ENCODE measurements around the gene GAS7.

Gene GAS7

GRCh38 chr17:10055262-10055975 lies 143.0 kb downstream of the GAS7 start:
- no peaks in the 10 kb centered on the region for H3K27me3 ChIP-seq (ENCODE audit: control insufficient read depth, insufficient read depth, low read length, poor library complexity, severe bottlenecking)
- no peaks in the 10 kb centered on the region for H3K4me1 ChIP-seq (ENCODE audit: control insufficient read depth, insufficient read depth, low read length)
- H3K27ac ChIP-seq (ENCODE audit: insufficient read depth, low read depth, low read length, poor library complexity, severe bottlenecking) = no peak overlapping the region
- 94 to 95% methylated on average over 13 of the region's 13 CpGs for WGBS, 2 experiments
- no peak overlapping the region for H3K4me3 ChIP-seq (ENCODE audit: insufficient read depth, low read depth, low read length)
- no peaks in the 10 kb centered on the region for H3K36me3 ChIP-seq (ENCODE audit: control insufficient read depth, insufficient read depth, low read length)
- H3K9me3 ChIP-seq (ENCODE audit: control insufficient read depth, low read length) = no peaks in the 10 kb centered on the region

DNA sequence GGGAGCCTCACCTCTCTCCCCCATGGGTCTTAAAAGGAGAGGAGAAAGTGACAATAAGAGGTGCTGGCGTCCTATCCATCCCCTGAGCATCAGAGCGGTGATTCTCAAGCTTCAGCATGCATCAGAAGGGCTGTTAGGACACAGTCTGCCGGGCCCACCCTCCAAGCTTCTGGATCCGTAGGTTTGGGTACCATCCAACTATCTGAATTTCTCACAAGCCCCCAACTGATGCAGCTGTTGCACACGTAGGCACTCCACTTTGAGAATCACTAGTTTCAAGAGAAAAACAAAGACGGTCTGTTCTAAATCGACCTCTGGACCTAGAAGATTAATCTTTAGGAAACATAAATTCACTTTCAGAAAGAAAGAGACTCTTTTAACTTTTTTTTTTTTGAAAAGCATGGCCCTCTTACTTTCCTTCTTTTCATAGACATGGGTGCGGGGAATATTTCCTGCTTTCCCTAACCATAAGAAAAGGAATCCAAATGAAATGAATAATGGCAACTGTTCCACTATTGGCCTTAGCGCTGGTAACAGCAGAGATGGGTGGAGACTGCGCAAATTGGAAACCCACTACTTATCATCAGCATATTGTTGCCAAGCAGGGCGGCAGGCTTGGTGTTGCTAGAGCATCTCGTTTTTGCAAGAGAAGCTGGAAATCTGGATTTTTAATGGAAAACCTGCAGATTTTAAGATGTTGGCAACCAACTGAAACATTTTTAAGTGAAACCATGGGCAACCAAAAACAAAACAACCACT lies 144.4 kb downstream of the GAS7 start:
- no peak overlapping the region for H3K27ac ChIP-seq (ENCODE audit: insufficient read depth, low read depth, low read length, poor library complexity, severe bottlenecking)
- WGBS, 2 experiments = 94 to 95% methylated on average over 12 of the region's 12 CpGs
- H3K27me3 ChIP-seq (ENCODE audit: control insufficient read depth, insufficient read depth, low read length, poor library complexity, severe bottlenecking) = no peaks in the 10 kb centered on the region
- no peaks in the 10 kb centered on the region for H3K36me3 ChIP-seq (ENCODE audit: control insufficient read depth, insufficient read depth, low read length)
- H3K4me1 ChIP-seq (ENCODE audit: control insufficient read depth, insufficient read depth, low read length) = peaks cover 1% of the 10 kb centered on the region
- H3K9me3 ChIP-seq (ENCODE audit: control insufficient read depth, low read length) = no peaks in the 10 kb centered on the region
- H3K4me3 ChIP-seq (ENCODE audit: insufficient read depth, low read depth, low read length) = no peak overlapping the region

DNA sequence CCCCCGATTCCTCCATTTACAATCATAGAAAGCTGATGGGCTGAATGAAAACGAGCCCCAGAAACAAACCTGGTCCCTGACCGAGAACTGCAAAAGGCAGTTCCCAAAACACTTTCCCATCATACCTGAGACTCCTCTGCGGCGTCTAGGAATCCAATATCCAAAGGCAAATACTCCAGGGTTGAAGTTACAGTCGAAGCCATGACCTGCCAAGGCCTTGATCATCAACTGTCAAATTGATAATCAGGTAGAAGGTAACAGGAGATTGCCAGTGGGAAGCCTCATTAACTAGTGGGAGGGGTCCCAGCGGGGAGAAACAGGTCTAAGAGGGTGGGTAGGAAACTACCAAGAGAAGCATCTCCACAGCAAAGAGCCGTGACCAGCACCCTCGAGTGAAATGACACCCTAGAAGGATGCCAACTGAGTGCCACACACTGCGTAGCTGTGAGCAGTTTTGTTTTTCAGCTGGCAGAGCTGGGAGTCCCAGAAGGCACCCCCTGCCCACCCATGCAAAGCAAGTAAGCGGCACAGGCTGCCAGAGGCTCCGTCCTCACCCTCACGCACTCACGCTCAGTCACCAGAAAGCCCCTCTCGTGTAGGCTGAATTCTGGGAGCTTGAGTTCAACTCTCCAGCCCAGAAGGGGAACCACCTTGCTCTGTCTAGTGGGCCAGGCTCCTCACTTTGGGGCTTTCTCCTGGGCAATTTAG lies 146.1 kb downstream of the GAS7 start:
- Histone ChIP-seq H3K4me3 (ENCODE audit: insufficient read depth, low read depth, low read length) (no peak overlapping the region), H3K27me3 (ENCODE audit: control insufficient read depth, insufficient read depth, low read length, poor library complexity, severe bottlenecking) (no peaks in the 10 kb centered on the region), H3K9me3 (ENCODE audit: control insufficient read depth, low read length) (no peaks in the 10 kb centered on the region), H3K4me1 (ENCODE audit: control insufficient read depth, insufficient read depth, low read length) (peaks cover 3% of the 10 kb centered on the region), H3K27ac (ENCODE audit: insufficient read depth, low read depth, low read length, poor library complexity, severe bottlenecking) (no peak overlapping the region), H3K36me3 (ENCODE audit: control insufficient read depth, insufficient read depth, low read length) (no peaks in the 10 kb centered on the region)
- 92 to 93% methylated on average over 15 of the region's 15 CpGs for WGBS, 2 experiments

DNA sequence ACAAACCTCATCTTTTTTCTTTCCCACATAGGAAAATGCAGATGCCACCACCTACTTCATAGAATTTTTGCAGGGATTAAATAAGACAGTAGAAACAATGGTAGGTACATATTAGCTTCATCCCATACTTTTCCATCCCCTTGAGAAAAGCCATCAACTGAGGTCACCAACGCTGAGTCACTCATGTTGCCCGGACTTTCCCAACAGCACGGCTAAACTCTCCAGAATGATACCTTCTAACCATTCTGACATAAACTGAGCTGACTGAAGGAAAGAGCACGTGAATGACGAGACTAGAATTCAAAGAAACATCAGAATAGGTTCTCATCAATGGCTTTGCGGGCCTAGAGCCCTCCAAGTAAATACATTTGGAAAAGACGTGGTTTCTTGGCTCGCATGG lies 147.3 kb downstream of the GAS7 start:
- WGBS, 2 experiments = 95 to 96% methylated on average over 8 of the region's 8 CpGs

GRCh38 chr17:10050597-10051101 lies 147.8 kb downstream of the GAS7 start:
- Histone ChIP-seq H3K4me1 (ENCODE audit: control insufficient read depth, insufficient read depth, low read length) (peaks cover 3% of the 10 kb centered on the region), H3K4me3 (ENCODE audit: insufficient read depth, low read depth, low read length) (no peak overlapping the region), H3K36me3 (ENCODE audit: control insufficient read depth, insufficient read depth, low read length) (no peaks in the 10 kb centered on the region), H3K27me3 (ENCODE audit: control insufficient read depth, insufficient read depth, low read length, poor library complexity, severe bottlenecking) (no peaks in the 10 kb centered on the region), H3K27ac (ENCODE audit: insufficient read depth, low read depth, low read length, poor library complexity, severe bottlenecking) (no peak overlapping the region), H3K9me3 (ENCODE audit: control insufficient read depth, low read length) (no peaks in the 10 kb centered on the region)
- WGBS, 2 experiments = 89 to 90% methylated on average over 3 of the region's 3 CpGs

More for the DNA sequence above, 147.3 kb downstream of the GAS7 start:
- no peak overlapping the region for H3K4me3 ChIP-seq (ENCODE audit: insufficient read depth, low read depth, low read length)
- H3K36me3 ChIP-seq (ENCODE audit: control insufficient read depth, insufficient read depth, low read length) = no peaks in the 10 kb centered on the region
- H3K27me3 ChIP-seq (ENCODE audit: control insufficient read depth, insufficient read depth, low read length, poor library complexity, severe bottlenecking) = no peaks in the 10 kb centered on the region
- no peak overlapping the region for H3K27ac ChIP-seq (ENCODE audit: insufficient read depth, low read depth, low read length, poor library complexity, severe bottlenecking)
- peaks cover 3% of the 10 kb centered on the region for H3K4me1 ChIP-seq (ENCODE audit: control insufficient read depth, insufficient read depth, low read length)
- H3K9me3 ChIP-seq (ENCODE audit: control insufficient read depth, low read length) = no peaks in the 10 kb centered on the region

DNA sequence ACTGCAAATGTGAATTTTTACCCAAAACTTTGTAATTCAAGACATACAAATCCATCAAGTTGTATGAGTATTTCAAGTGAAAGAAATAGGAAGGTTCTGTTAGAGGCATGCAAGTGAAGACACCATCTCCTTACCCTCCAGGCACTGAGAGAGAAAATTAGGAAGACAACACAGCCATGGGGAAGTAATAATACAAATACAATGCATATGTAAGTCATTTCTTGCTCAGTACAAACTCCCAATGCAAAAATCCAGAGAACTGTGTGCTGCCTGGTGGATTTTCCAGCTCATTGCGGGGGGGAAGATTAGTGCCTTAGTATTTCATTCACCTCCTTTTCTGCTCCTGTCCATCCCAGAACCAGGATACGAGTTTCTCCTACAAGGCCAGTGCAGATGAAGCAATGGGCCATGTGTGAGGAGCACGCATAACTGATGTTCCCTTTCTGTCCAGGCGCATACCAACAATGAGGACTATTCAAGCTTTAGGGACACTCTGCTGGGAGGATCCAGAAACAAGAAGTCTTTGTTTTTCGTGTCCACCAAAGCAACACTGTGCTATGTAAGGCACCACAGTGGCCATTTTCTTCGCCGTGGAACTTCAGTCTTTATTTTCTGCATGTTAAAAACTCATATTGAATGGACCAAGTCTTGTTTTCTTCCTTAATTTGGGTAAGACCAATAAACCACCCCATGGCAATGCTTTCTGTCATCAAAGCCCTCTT lies 149.6 kb downstream of the GAS7 start:
- Histone ChIP-seq H3K4me1 (ENCODE audit: control insufficient read depth, insufficient read depth, low read length) (peaks cover 3% of the 10 kb centered on the region), H3K27me3 (ENCODE audit: control insufficient read depth, insufficient read depth, low read length, poor library complexity, severe bottlenecking) (no peaks in the 10 kb centered on the region), H3K36me3 (ENCODE audit: control insufficient read depth, insufficient read depth, low read length) (no peaks in the 10 kb centered on the region), H3K4me3 (ENCODE audit: insufficient read depth, low read depth, low read length) (no peak overlapping the region), H3K9me3 (ENCODE audit: control insufficient read depth, low read length) (no peaks in the 10 kb centered on the region), H3K27ac (ENCODE audit: insufficient read depth, low read depth, low read length, poor library complexity, severe bottlenecking) (peak overlapping the region; percentile 38)
- 89 to 91% methylated on average over 7 of the region's 7 CpGs for WGBS, 2 experiments

DNA sequence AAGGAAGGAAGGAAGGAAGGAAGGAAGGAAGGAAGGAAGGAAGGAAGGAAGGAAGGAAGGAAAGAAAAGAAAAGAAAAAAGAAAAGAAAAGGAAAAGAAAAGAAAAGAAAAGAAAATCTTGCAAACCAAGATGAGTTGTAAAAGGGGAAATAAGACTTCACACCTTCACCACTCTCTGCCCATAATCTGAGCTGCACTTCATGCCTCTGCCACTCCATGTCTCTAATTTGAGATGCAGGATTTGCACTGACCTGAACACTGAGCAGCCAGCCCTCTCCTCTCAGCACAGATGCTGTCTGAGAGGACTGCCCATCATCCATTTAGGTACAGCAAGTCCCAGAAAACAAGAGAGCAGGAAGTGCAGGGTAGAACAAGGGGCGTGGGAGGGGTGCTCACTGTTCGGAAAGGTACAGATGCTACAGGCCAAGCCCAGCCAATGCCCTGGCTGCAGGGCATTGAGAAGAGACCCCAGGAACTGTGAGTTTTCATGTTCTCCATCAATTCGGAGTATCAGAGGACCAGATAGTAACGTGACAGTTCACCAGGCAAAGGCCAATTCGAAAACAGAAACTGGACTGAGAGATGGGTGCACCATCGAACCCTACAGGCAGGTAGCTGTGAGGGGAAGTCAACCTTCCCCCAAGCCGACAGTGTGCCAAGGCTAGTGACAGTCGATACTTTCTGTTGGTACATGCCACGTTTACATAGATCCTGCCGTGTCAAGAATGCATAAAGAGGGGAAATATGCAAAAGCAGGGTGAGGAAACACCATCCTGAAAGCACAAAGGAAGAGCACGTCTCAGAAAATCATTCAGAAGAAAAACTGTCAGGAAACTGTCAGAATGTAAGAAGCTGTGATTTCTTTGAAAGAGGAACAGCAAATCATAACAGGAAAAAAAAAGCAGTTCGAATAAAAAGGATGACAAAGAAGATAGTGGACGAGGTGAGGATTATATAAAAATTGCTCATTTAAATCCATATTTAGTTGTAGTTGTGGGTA lies 151.3 kb downstream of the GAS7 start:
- peaks cover 3% of the 10 kb centered on the region for H3K4me1 ChIP-seq (ENCODE audit: control insufficient read depth, insufficient read depth, low read length)
- H3K36me3 ChIP-seq (ENCODE audit: control insufficient read depth, insufficient read depth, low read length) = no peaks in the 10 kb centered on the region
- WGBS, 2 experiments = 84 to 89% methylated on average over 13 of the region's 13 CpGs
- H3K27ac ChIP-seq (ENCODE audit: insufficient read depth, low read depth, low read length, poor library complexity, severe bottlenecking) = no peak overlapping the region
- no peak overlapping the region for H3K4me3 ChIP-seq (ENCODE audit: insufficient read depth, low read depth, low read length)
- H3K27me3 ChIP-seq (ENCODE audit: control insufficient read depth, insufficient read depth, low read length, poor library complexity, severe bottlenecking) = no peaks in the 10 kb centered on the region
- H3K9me3 ChIP-seq (ENCODE audit: control insufficient read depth, low read length) = no peaks in the 10 kb centered on the region

DNA sequence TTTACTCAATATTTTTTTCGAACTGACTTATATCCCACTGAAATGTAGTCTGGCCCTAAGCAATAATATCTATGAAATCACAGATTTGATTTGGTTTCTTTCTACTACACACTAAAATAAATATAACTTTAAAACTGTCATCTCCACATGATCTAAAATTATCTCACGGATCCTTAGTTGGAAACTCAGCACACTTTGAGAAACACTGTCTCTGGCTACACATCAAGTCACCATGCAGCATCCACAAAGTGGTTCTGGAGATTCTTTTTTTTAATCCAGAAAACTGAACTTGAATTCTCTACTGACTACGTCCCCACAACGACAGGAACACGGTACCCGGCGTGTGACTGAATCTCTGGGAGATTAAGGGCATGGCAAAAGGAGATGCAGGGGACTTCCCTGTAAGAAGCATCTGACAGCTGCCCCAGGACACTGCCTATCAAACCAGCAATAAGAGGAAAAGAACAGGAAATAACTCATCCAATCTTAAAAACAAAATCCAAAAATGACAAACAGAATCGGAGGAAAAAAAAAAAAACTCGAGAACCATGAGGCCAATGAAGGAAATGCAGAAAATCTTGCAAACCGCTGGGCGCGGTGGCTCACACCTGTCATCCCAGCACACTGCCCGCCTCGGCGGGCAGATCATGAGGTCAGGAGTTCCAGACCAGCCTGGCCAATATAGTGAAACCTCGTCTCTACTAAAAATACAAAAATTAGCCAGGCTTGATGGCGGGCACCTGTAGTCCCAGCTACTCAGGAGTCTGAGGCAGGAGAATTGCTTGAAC lies 152.3 kb downstream of the GAS7 start:
- 91 to 92% methylated on average over 17 of the region's 17 CpGs for WGBS, 2 experiments
- Histone ChIP-seq H3K4me3 (ENCODE audit: insufficient read depth, low read depth, low read length) (no peak overlapping the region), H3K36me3 (ENCODE audit: control insufficient read depth, insufficient read depth, low read length) (no peaks in the 10 kb centered on the region), H3K27me3 (ENCODE audit: control insufficient read depth, insufficient read depth, low read length, poor library complexity, severe bottlenecking) (no peaks in the 10 kb centered on the region), H3K27ac (ENCODE audit: insufficient read depth, low read depth, low read length, poor library complexity, severe bottlenecking) (no peak overlapping the region), H3K9me3 (ENCODE audit: control insufficient read depth, low read length) (no peaks in the 10 kb centered on the region), H3K4me1 (ENCODE audit: control insufficient read depth, insufficient read depth, low read length) (peaks cover 3% of the 10 kb centered on the region)
